ENCODE measurements around the gene SPIN1.

The SPIN1 gene

GRCh38 chr9:88503845-88504764, 115.9 kb downstream of the SPIN1 start:
- no peak for DNase-seq (ENCODE audit: insufficient read length)
- no peak for FAIRE-seq
- TF ChIP-seq POLR2AphosphoS5 (IDR thresholded peaks at IDR 0.05; ENCODE audit: low read depth, low read length) (no peak), POLR2A (IDR thresholded peaks at IDR 0.05; ENCODE audit: low read depth, low read length) (no peak), TAF1 (IDR thresholded peaks at IDR 0.05; ENCODE audit: borderline replicate concordance, low read depth, low read length) (no peak)

- TF ChIP-seq POLR2A (IDR thresholded peaks at IDR 0.05; ENCODE audit: low read depth, low read length) (no peak), TAF1 (IDR thresholded peaks at IDR 0.05; ENCODE audit: borderline replicate concordance, low read depth, low read length) (no peak), POLR2AphosphoS5 (IDR thresholded peaks at IDR 0.05; ENCODE audit: low read depth, low read length) (no peak)
- FAIRE-seq (no peak), DNase-seq (ENCODE audit: insufficient read length) (no peak)
Observed at GRCh38 chr9:88508326-88508725, 120.1 kb downstream of the SPIN1 start.

DNA sequence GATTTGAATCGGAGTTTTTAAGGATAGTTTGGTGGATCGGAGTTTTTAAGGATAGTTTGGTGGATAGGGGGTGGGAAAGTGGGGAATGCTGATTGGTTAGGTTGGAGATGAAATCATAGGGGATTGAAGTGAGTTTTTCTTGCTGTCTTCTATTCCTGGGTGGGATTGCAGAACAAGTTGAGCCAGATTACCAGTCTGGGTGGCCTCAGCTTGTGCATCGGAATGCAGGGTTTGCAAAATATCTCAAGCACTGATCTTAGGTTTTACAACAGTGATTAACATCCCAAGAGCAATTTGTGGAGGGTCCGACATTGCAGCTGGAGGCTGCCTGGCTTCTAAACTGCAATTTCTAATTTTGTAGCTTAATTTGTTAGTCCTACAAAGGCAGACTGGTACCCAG, 123.7 kb downstream of the SPIN1 start:
- DNase-seq (ENCODE audit: insufficient read length) (no peak), FAIRE-seq (no peak)
- TF ChIP-seq POLR2AphosphoS5 (IDR thresholded peaks at IDR 0.05; ENCODE audit: low read depth, low read length) (no peak), POLR2A (IDR thresholded peaks at IDR 0.05; ENCODE audit: low read depth, low read length) (no peak), TAF1 (IDR thresholded peaks at IDR 0.05; ENCODE audit: borderline replicate concordance, low read depth, low read length) (no peak)

DNA sequence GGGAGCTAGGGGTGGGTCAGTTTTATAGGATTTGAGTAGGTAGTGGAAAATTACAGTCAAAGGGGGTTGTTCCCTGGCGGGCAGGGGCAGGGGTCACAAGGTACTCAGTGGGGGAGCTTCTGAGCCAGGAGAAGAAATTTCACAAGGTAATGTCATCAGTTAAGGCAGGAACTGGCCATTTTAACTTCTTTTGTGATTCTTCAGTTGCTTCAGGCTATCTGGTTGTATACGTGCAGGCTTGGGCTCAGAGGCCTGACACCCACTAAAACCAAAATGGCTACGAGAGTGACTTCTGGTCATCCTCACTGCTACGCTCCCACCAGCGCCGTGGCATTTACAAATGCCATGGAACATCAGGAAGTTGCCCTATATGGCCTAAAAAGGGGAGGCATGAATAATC, 126.0 kb downstream of the SPIN1 start:
- FAIRE-seq = no peak
- no peak for DNase-seq (ENCODE audit: insufficient read length)
- TF ChIP-seq TAF1 (IDR thresholded peaks at IDR 0.05; ENCODE audit: borderline replicate concordance, low read depth, low read length) (no peak), POLR2AphosphoS5 (IDR thresholded peaks at IDR 0.05; ENCODE audit: low read depth, low read length) (no peak), POLR2A (IDR thresholded peaks at IDR 0.05; ENCODE audit: low read depth, low read length) (no peak)

- TF ChIP-seq TAF1 (IDR thresholded peaks at IDR 0.05; ENCODE audit: borderline replicate concordance, low read depth, low read length) = no peak
- TF ChIP-seq POLR2A (IDR thresholded peaks at IDR 0.05; ENCODE audit: low read depth, low read length) = no peak
- TF ChIP-seq POLR2AphosphoS5 (IDR thresholded peaks at IDR 0.05; ENCODE audit: low read depth, low read length) = no peak
- DNase-seq (ENCODE audit: insufficient read length) = no peak
- FAIRE-seq = no peak
Observed at GRCh38 chr9:88521308-88521707, 133.1 kb downstream of the SPIN1 start.

DNA sequence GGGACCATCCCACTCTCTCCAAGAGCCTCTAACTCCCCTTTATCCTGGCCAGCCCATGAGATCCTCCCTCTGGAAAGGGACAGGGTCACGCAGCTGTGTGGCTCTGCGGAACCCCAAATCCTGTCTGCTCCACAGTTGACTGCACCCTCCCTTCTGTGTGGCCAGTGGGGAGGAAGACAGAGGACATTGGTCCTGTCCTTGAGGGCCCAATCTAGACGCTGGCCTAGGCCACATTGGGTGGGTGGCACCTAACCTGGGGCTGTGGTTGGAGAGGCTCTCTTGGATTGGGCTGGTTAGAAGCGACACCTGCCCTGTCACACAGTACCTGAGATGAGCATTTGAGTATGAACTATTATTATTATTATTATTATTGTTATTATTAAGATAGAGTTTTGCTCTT, 134.1 kb downstream of the SPIN1 start:
- no peak for TF ChIP-seq POLR2AphosphoS5 (IDR thresholded peaks at IDR 0.05; ENCODE audit: low read depth, low read length)
- no peak for TF ChIP-seq TAF1 (IDR thresholded peaks at IDR 0.05; ENCODE audit: borderline replicate concordance, low read depth, low read length)
- no peak for TF ChIP-seq POLR2A (IDR thresholded peaks at IDR 0.05; ENCODE audit: low read depth, low read length)
- FAIRE-seq (no peak), DNase-seq (ENCODE audit: insufficient read length) (no peak)

- FAIRE-seq = no peak
- TF ChIP-seq POLR2AphosphoS5 (IDR thresholded peaks at IDR 0.05; ENCODE audit: low read depth, low read length) = no peak
- TF ChIP-seq TAF1 (IDR thresholded peaks at IDR 0.05; ENCODE audit: borderline replicate concordance, low read depth, low read length) = no peak
- no peak for TF ChIP-seq POLR2A (IDR thresholded peaks at IDR 0.05; ENCODE audit: low read depth, low read length)
- DNase-seq (ENCODE audit: insufficient read length) = no peak
Observed at GRCh38 chr9:88523056-88523455, 134.8 kb downstream of the SPIN1 start.

DNA sequence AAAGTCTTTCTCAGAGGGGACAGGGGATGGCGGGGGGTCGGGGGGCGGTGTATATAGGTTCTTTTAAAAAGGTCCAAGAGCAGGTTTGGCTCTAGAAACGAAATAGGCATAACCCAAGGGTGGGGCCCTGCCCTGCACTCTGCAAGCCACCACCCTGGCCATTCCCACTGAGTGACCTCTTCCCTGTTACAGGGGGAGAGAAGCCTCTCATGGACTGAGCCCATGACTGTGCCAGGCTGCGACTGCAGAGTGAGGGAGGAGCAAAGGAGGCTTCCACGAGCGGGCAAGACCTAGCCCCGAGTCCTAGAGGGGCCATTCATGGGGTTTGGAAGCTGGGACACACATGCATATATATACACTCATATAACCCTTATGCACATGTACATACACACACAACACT, 136.7 kb downstream of the SPIN1 start:
- TF ChIP-seq POLR2AphosphoS5 (IDR thresholded peaks at IDR 0.05; ENCODE audit: low read depth, low read length) (no peak), POLR2A (IDR thresholded peaks at IDR 0.05; ENCODE audit: low read depth, low read length) (no peak), TAF1 (IDR thresholded peaks at IDR 0.05; ENCODE audit: borderline replicate concordance, low read depth, low read length) (no peak)
- DNase-seq (ENCODE audit: insufficient read length) = no peak
- no peak for FAIRE-seq

DNA sequence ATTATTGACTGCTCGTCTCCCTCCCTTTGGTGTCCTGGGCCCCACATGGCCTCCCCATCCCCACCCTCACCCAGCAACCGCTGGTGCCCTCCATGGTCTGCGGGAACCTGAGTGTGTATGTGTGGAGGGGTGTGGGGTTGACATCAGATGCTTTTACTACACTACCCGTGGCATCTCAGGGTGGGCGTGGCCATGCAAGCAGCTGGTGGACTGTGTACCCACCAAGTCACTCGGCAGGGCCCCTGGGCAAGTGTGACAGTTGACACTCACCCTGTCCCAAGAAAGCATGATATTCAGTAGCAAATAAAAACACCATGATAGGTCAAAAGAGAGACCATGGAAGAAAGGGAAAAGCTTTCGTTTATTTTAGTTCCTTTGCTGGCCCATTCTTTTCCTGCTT, 139.4 kb downstream of the SPIN1 start:
- no peak for FAIRE-seq
- no peak for DNase-seq (ENCODE audit: insufficient read length)
- TF ChIP-seq TAF1 (IDR thresholded peaks at IDR 0.05; ENCODE audit: borderline replicate concordance, low read depth, low read length) = no peak
- no peak for TF ChIP-seq POLR2A (IDR thresholded peaks at IDR 0.05; ENCODE audit: low read depth, low read length)
- TF ChIP-seq POLR2AphosphoS5 (IDR thresholded peaks at IDR 0.05; ENCODE audit: low read depth, low read length) = no peak
